IMR-90 (cell line): ENCODE data around the gene PLLP. TPM values are rescaled to one million over a fixed set of nuclear protein-coding genes. Genes with fewer than 3 reads are reported as not detected.

Experiments used
- ATAC-seq: fragments of 200-7000 bp; cut with Tn5 transposase; 2 replicates; pipeline ENCODE4 v1.9.1; 2020; ENCODE audit warnings: low read depth, mild to moderate bottlenecking, moderate library complexity
- BruUV-seq: library from RNA; stranded (reverse); fragments of 400-500 nt; replicated peaks from 2 replicates; lab custom pipeline; 2021; lab: Mats Ljungman, UMichigan
- CTCF ChIA-PET: fragments of 300-600 bp; formaldehyde crosslinking; extraction: SDS; loops from one replicate; lab custom pipeline; 2021; ENCODE audit warnings: antibody characterized with exemption; lab: Yijun Ruan, JAX
- POLR2A ChIA-PET: fragments of 300-600 bp; sonication (Branson Sonifier 250); formaldehyde crosslinking; loops from one replicate; lab custom pipeline; 2022; ENCODE audit warnings: antibody characterized with exemption; ENCODE audit not compliant: unreplicated experiment; lab: Charles Lee
- DNase-seq: peaks from one replicate; pipeline ENCODE4 v3.0.0; 2013
- H2AFZ ChIP-seq: replicated peaks from 2 replicates; pipeline ENCODE3; 2013; ENCODE audit warnings: low read length, mild to moderate bottlenecking; ENCODE audit not compliant: poor library complexity
- H2AK5ac ChIP-seq: 2 replicates; pipeline ENCODE4 v1.6.1; 2013; ENCODE audit warnings: low read depth, low read length, inconsistent platforms
- H2AK9ac ChIP-seq: replicated peaks from 2 replicates; pipeline ENCODE3; 2013; ENCODE audit warnings: mild to moderate bottlenecking, low read depth, low read length, moderate library complexity; ENCODE audit not compliant: poor library complexity
- H2BK120ac ChIP-seq: 2 replicates; pipeline ENCODE4 v1.6.1; 2013; ENCODE audit warnings: low read depth, low read length, inconsistent platforms
- H2BK15ac ChIP-seq: 3 replicates; pipeline ENCODE4 v1.6.1; 2013; ENCODE audit warnings: low read depth, low read length, inconsistent platforms
- H2BK20ac ChIP-seq: 2 replicates; pipeline ENCODE4 v1.6.1; 2013; ENCODE audit warnings: low read depth, mild to moderate bottlenecking, inconsistent platforms, low read length, moderate library complexity
- H2BK5ac ChIP-seq: 2 replicates; pipeline ENCODE4 v1.6.1; 2013; ENCODE audit warnings: mild to moderate bottlenecking, low read depth, low read length, inconsistent platforms; ENCODE audit not compliant: poor library complexity, severe bottlenecking
- H3K14ac ChIP-seq: replicated peaks from 2 replicates; pipeline ENCODE4 v1.6.1; 2013; ENCODE audit warnings: low read depth, low read length, inconsistent platforms
- H3K18ac ChIP-seq: 2 replicates; pipeline ENCODE4 v1.6.1; 2013; ENCODE audit warnings: low read depth, low read length, control low read depth
- H3K23ac ChIP-seq: 2 replicates; pipeline ENCODE4 v1.6.1; 2013; ENCODE audit warnings: low read depth, low read length, inconsistent platforms
- H3K27ac ChIP-seq: 2 replicates; pipeline ENCODE4 v1.5.1; 2013; ENCODE audit warnings: mild to moderate bottlenecking, control low read depth, low read length; ENCODE audit not compliant: insufficient read depth
- H3K27me3 ChIP-seq: 2 replicates; pipeline ENCODE4 v1.6.1; 2013; ENCODE audit warnings: low read length; ENCODE audit not compliant: control insufficient read depth, insufficient read depth
- H3K36me3 ChIP-seq: 2 replicates; pipeline ENCODE4 v1.6.1; 2013; ENCODE audit warnings: low read length, mixed read lengths; ENCODE audit not compliant: control insufficient read depth, insufficient read depth
- H3K4ac ChIP-seq: 2 replicates; pipeline ENCODE4 v1.6.1; 2013; ENCODE audit warnings: low read depth, low read length, inconsistent platforms
- H3K4me1 ChIP-seq: 2 replicates; pipeline ENCODE4 v1.6.1; 2013; ENCODE audit warnings: low read length, mixed read lengths; ENCODE audit not compliant: control insufficient read depth, insufficient read depth
- H3K4me2 ChIP-seq: 2 replicates; pipeline ENCODE4 v1.6.1; 2013; ENCODE audit warnings: low read depth, mild to moderate bottlenecking, control low read depth, low read length, moderate library complexity
- H3K4me3 ChIP-seq: 2 replicates; pipeline ENCODE4 v1.5.1; 2013; ENCODE audit warnings: low read depth, mild to moderate bottlenecking, control low read depth, low read length, moderate library complexity; ENCODE audit not compliant: insufficient read depth
- H3K56ac ChIP-seq: 2 replicates; pipeline ENCODE4 v1.6.1; 2013; ENCODE audit warnings: low read length, inconsistent platforms; ENCODE audit not compliant: insufficient read depth; ENCODE audit errors: extremely low read depth
- H3K79me1 ChIP-seq, 2 experiments: 2 replicates each; pipeline ENCODE4 v1.6.1; 2013; ENCODE audit warnings: low read length in 2 of 2, inconsistent platforms in 1 of 2, low read depth in 1 of 2
- H3K9ac ChIP-seq: 2 replicates; pipeline ENCODE4 v1.6.1; 2013; ENCODE audit warnings: low read depth, low read length, control low read depth
- H3K9me1 ChIP-seq: 2 replicates; pipeline ENCODE4 v1.6.1; 2013; ENCODE audit warnings: low read length, inconsistent platforms; ENCODE audit not compliant: insufficient read depth
- H3K9me3 ChIP-seq: 2 replicates; pipeline ENCODE4 v1.6.1; 2013; ENCODE audit warnings: low read length; ENCODE audit not compliant: control insufficient read depth, insufficient read depth
- H4K20me1 ChIP-seq: 2 replicates; pipeline ENCODE4 v1.6.1; 2013; ENCODE audit warnings: low read length, inconsistent platforms; ENCODE audit not compliant: insufficient read depth
- H4K5ac ChIP-seq: 2 replicates; pipeline ENCODE4 v1.6.1; 2013; ENCODE audit warnings: mild to moderate bottlenecking, low read depth, low read length, control low read depth
- H4K8ac ChIP-seq, 2 experiments: 2 replicates each; pipeline ENCODE4 v1.6.1; 2013; ENCODE audit warnings: low read depth in 2 of 2, low read length in 2 of 2, control low read depth in 1 of 2, inconsistent platforms in 1 of 2
- H4K91ac ChIP-seq: 2 replicates; pipeline ENCODE4 v1.6.1; 2013; ENCODE audit warnings: low read depth, low read length, inconsistent platforms; ENCODE audit not compliant: insufficient read depth
- BHLHE40 ChIP-seq: fragments of 150-350 bp; IDR thresholded peaks from 2 replicates; pipeline ENCODE4 v1.6.1; 2016; ENCODE audit warnings: mild to moderate bottlenecking, low read depth, low read length
- CEBPB ChIP-seq: IDR thresholded peaks from 2 replicates; pipeline ENCODE4 v1.6.1; 2012; ENCODE audit warnings: low read depth, low read length, improper control_type of control experiment
- CHD1 ChIP-seq: IDR thresholded peaks from 2 replicates; pipeline ENCODE4 v1.6.1; 2012; ENCODE audit warnings: low read depth, low read length, improper control_type of control experiment
- FOS ChIP-seq: fragments of 150-350 bp; IDR thresholded peaks from 2 replicates; pipeline ENCODE4 v1.6.1; 2016; ENCODE audit warnings: low read depth, low read length
- MAFK ChIP-seq: IDR thresholded peaks from 2 replicates; pipeline ENCODE4 v1.6.1; 2012; ENCODE audit warnings: low read depth, low read length, improper control_type of control experiment
- MAZ ChIP-seq: IDR thresholded peaks from 2 replicates; pipeline ENCODE4 v1.6.1; 2012; ENCODE audit warnings: low read depth, mild to moderate bottlenecking, low read length, improper control_type of control experiment, moderate library complexity, borderline replicate concordance
- MXI1 ChIP-seq: IDR thresholded peaks from 2 replicates; pipeline ENCODE4 v1.6.1; 2012; ENCODE audit warnings: low read depth, mild to moderate bottlenecking, low read length, moderate library complexity, borderline replicate concordance
- NFE2L2 ChIP-seq: fragments of 150-350 bp; IDR thresholded peaks from 2 replicates; pipeline ENCODE4 v1.6.1; 2016; ENCODE audit warnings: low read depth, mild to moderate bottlenecking, low read length
- RAD21 ChIP-seq: IDR thresholded peaks from 2 replicates; pipeline ENCODE4 v1.6.1; 2012; ENCODE audit warnings: low read length, improper control_type of control experiment
- RFX5 ChIP-seq: IDR thresholded peaks from 2 replicates; pipeline ENCODE4 v1.8.0; 2012; ENCODE audit warnings: low read depth, mild to moderate bottlenecking, low read length, moderate library complexity
- SMC3 ChIP-seq: fragments of 150-350 bp; IDR thresholded peaks from 2 replicates; pipeline ENCODE4 v1.6.1; 2016; ENCODE audit warnings: low read depth, mild to moderate bottlenecking, antibody characterized with exemption, low read length, moderate library complexity
- WGBS, 2 experiments: methylation state at CpG; one replicate each; pipeline versions ENCODE4 v1.1.5 to v1.1.7; 2013; ENCODE audit warnings: missing lambda C conversion rate in 2 of 2; ENCODE audit not compliant: insufficient read length in 1 of 2; ENCODE audit errors: extremely low coverage in 2 of 2; 5-methylcytosine and 5-hydroxymethylcytosine counted together
- dilution Hi-C: fragments of 300-500 bp; cut with HindIII; formaldehyde crosslinking; loops from one replicate; pipeline ENCODE4 v1.14.3; 2018; ENCODE audit warnings: low sequenced_read_pairs; ENCODE audit not compliant: unreplicated experiment
- in situ Hi-C: fragments of 300-500 bp; cut with MboI; formaldehyde crosslinking; loops from 3 replicates; pipeline ENCODE4 v1.14.3; 2019; ENCODE audit warnings: low sequenced_read_pairs, inconsistent platforms, mixed read lengths
- intact Hi-C: fragments of 100-400 bp; cut with micrococcal nuclease; formaldehyde crosslinking; loops from 2 replicates; pipeline ENCODE4 v1.10.0; 2022
- polyA plus RNA-seq, 3 experiments: library from polyadenylated mRNA; depleted of rRNA; stranded (reverse); fragments of >200 nt; gene quantifications; 2 replicates each; pipeline ENCODE4 v1.2.3, GENCODE V29; 2012; ENCODE audit warnings: low replicate concordance in 1 of 3
- total RNA-seq: library from RNA; depleted of rRNA; stranded (reverse); fragments of >200 nt; gene quantifications from 2 replicates; pipeline ENCODE4 v1.2.3, GENCODE V29; 2012
- TF ChIP-seq, protein P1 (sequence below): fragments of 150-350 bp; IDR thresholded peaks from 2 replicates; pipeline ENCODE4 v1.6.1; 2016; ENCODE audit warnings: low read depth, mild to moderate bottlenecking, low read length, moderate library complexity, borderline replicate concordance
- TF ChIP-seq, protein P2 (sequence below): fragments of 150-350 bp; IDR thresholded peaks from 2 replicates; pipeline ENCODE4 v1.6.1; 2017; ENCODE audit warnings: mild to moderate bottlenecking, antibody characterized with exemption, low read length, low read depth
- TF ChIP-seq, protein P3 (sequence below): conservative IDR thresholded peaks from 2 replicates; pipeline ENCODE4 v1.5.1; 2012; ENCODE audit warnings: mild to moderate bottlenecking, low read depth, low read length, improper control_type of control experiment

Gene PLLP
- total and polyA plus RNA-seq, 2 of the 4 experiments (the other 2 are of a cell fraction): 0.05 TPM; not detected in 1

DNA sequence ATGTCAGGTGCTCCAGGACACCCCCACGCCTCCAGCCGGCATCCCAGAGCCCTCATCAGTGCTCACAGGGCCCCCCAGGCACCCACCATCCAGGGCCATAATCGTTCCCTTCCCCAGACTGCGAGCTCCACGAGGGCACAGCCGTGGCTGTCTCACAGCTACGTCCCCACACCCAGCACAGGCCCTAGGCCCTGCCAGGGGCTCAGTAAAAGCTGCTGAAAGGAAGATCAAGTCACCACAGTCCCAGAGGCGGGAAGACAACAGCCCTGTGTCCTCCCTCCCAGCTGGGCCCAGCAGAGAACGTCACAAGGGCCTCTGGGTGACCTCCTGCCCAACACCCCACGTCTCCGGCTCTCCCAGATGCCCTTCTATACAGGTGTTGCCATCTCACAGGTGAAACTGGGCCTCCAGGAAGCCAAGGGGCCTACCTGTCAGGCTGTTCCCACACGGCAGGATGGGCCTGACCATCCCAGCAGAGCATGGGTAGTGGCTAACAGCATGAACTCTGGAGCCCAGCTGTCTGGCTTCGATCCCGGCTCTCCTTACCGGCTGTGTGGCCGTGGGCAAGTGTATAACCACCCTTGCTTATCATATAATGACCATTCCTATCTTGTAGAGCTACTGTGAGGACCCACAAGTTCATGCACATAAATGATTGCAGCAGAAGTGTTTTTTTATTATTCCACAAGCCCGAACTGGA, 21.5 kb downstream of the PLLP start:
- Histone ChIP-seq H3K9me3 (no peaks in the 10 kb centered on the region), H3K9ac (no peak overlapping the region), H3K18ac (no peak overlapping the region), H4K5ac (no peak overlapping the region), H2BK20ac (no peak overlapping the region), H3K36me3 (no peaks in the 10 kb centered on the region), H2AK5ac (no peak overlapping the region), H2BK15ac (no peak overlapping the region), H2BK120ac (no peak overlapping the region), H3K4me1 (peaks cover 7% of the 10 kb centered on the region; the same call in 1 of the 2 replicates), H3K23ac (no peak overlapping the region), H3K9me1 (peaks cover 4% of the 10 kb centered on the region; the same call in 1 of the 2 replicates), H4K91ac (no peak overlapping the region), H3K4me2 (no peak overlapping the region), H3K14ac (no peak overlapping the region), H3K4ac (no peak overlapping the region; the same call in 1 of the 2 replicates), H3K56ac (no peak overlapping the region), H4K20me1 (no peaks in the 10 kb centered on the region), H2AFZ (peak overlapping the region; percentile 45), H2AK9ac (no peak overlapping the region), H3K79me1 (no peaks in the 10 kb centered on the region), H2BK5ac (no peak overlapping the region), H3K27ac (no peak overlapping the region), H4K8ac (no peak overlapping the region), H3K4me3 (no peak overlapping the region), H3K27me3 (peaks cover 7% of the 10 kb centered on the region; the same call in 1 of the 2 replicates)
- DNase-seq (no peak), ATAC-seq (no peak)
- intact Hi-C loops: no loop called here
- BruUV-seq: no TSS peak
- TF ChIP-seq SMC3: no peak
- TF ChIP-seq, protein P1, sequence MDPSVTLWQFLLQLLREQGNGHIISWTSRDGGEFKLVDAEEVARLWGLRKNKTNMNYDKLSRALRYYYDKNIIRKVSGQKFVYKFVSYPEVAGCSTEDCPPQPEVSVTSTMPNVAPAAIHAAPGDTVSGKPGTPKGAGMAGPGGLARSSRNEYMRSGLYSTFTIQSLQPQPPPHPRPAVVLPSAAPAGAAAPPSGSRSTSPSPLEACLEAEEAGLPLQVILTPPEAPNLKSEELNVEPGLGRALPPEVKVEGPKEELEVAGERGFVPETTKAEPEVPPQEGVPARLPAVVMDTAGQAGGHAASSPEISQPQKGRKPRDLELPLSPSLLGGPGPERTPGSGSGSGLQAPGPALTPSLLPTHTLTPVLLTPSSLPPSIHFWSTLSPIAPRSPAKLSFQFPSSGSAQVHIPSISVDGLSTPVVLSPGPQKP: no peak
- TF ChIP-seq CEBPB: no peak
- TF ChIP-seq CHD1: no peak
- no peak for TF ChIP-seq MXI1
- TF ChIP-seq, protein P2, sequence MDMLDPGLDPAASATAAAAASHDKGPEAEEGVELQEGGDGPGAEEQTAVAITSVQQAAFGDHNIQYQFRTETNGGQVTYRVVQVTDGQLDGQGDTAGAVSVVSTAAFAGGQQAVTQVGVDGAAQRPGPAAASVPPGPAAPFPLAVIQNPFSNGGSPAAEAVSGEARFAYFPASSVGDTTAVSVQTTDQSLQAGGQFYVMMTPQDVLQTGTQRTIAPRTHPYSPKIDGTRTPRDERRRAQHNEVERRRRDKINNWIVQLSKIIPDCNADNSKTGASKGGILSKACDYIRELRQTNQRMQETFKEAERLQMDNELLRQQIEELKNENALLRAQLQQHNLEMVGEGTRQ: no peak
- no peak for TF ChIP-seq RAD21
- TF ChIP-seq, protein P3, sequence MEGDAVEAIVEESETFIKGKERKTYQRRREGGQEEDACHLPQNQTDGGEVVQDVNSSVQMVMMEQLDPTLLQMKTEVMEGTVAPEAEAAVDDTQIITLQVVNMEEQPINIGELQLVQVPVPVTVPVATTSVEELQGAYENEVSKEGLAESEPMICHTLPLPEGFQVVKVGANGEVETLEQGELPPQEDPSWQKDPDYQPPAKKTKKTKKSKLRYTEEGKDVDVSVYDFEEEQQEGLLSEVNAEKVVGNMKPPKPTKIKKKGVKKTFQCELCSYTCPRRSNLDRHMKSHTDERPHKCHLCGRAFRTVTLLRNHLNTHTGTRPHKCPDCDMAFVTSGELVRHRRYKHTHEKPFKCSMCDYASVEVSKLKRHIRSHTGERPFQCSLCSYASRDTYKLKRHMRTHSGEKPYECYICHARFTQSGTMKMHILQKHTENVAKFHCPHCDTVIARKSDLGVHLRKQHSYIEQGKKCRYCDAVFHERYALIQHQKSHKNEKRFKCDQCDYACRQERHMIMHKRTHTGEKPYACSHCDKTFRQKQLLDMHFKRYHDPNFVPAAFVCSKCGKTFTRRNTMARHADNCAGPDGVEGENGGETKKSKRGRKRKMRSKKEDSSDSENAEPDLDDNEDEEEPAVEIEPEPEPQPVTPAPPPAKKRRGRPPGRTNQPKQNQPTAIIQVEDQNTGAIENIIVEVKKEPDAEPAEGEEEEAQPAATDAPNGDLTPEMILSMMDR: no peak
- TF ChIP-seq BHLHE40: no peak
- no peak for TF ChIP-seq MAZ
- TF ChIP-seq NFE2L2: no peak
- no peak for TF ChIP-seq FOS
- no peak for TF ChIP-seq RFX5
- TF ChIP-seq MAFK: no peak
- 79% methylated on average over 12 of the region's 17 CpGs; no CpG with 5 or more reads in 1 of the 2 experiments for WGBS, 2 experiments
- CTCF ChIA-PET: no interaction called here
- in situ Hi-C loops: no loop called here
- POLR2A ChIA-PET: no interaction called here
- dilution Hi-C loops: no loop called here
